Embryonic facial prominence (tissue), 1 donor: ENCODE results near the gene MRPL34.
"Not testable (repeated sequence)": the region's sequence is repeated elsewhere in the genome, so short reads cannot be mapped to it uniquely, and the experiment has no call there.

ENCODE experiments used
- DNase-seq: peaks from one replicate; pipeline ENCODE4 v3.0.0-alpha.2; 2016; ENCODE audit errors: extremely low spot score

Gene MRPL34

DNA sequence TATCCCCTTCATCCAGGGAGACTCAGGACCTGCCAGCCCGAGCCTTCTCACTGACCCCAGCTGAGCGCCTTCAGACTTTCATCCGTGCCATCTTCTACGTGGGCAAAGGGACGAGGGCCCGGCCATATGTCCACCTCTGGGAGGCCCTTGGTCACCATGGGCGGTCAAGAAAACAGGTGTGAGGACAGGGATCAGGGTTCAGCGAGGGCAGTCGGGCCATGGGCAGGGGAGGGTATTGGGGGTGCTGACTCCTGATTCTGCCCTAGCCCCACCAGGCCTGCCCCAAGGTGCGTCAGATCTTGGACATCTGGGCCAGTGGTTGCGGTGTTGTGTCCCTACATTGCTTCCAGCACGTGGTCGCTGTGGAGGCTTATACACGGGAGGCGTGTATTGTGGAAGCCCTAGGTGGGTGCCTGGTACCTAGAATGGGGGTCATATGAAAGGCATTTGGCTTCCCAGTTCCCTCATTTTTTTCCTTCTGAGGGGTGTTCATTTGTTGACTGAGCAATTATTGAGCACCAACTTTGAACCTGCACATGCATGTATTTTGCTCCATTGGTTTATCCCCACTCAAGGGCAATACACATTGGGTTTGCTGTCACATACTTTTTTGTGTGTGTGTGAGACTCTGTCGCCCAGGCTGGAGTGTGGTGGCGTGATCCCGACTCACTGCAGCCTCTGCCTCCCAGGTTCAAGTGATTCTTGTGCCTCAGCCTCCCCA is 20.1 kb upstream of the MRPL34 start:
- DNase-seq: no peak

DNA sequence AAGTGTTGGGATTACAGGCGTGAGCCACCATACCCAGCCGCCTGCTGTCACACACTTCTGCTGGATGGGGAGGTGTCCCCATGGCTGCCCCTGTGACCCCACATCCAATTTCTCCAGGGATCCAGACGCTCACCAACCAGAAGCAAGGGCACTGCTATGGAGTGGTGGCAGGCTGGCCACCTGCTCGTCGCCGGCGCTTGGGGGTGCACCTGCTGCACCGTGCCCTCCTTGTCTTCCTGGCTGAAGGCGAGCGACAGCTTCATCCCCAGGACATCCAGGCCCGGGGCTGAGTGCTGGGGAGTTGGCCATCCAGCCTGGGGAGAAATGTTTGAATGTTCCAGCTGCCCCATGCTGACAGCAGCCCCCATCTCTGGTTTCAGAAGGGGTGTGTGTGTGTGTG is 19.4 kb upstream of the MRPL34 start:
- no peak for DNase-seq

DNA sequence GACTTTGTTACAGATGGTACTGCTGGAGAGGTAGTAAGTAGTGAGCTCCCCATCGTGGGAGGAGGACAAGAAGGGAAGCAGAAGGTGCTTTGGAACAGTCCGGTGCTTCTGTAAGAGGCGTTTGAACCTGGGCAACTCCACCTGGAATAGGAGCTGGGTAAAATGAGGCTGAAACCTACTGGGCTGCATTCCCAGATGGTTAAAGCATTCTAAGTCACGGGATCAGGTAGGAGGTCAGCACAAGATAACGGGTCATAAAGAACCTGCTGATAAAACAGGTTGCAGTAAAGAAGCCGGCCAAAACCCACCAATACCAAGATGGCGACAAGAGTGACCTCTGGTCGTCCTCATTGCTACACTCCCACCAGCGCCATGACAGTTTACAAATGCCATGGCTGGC is 18.9 kb upstream of the MRPL34 start:
- no peak for DNase-seq

DNA sequence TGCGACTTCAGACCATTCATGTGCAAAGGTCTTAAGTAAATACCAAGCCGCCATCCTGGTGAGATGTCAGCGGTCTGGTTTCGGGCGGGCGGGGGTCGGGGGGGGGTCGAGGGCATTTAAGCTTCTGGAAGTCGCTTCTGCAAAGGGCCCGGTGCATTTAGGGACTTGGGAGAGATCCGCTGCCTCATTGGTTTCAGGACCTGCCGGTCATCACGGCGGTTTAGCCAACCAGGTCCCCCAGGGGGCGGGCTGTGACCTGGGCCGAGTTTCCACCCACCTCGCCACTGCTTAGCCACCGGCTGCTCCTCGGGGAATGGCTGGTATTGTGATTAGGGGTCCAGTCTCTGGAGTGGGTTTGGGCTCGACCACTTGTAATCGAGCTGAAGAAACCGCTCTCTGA is 16.2 kb upstream of the MRPL34 start:
- no peak for DNase-seq

DNA sequence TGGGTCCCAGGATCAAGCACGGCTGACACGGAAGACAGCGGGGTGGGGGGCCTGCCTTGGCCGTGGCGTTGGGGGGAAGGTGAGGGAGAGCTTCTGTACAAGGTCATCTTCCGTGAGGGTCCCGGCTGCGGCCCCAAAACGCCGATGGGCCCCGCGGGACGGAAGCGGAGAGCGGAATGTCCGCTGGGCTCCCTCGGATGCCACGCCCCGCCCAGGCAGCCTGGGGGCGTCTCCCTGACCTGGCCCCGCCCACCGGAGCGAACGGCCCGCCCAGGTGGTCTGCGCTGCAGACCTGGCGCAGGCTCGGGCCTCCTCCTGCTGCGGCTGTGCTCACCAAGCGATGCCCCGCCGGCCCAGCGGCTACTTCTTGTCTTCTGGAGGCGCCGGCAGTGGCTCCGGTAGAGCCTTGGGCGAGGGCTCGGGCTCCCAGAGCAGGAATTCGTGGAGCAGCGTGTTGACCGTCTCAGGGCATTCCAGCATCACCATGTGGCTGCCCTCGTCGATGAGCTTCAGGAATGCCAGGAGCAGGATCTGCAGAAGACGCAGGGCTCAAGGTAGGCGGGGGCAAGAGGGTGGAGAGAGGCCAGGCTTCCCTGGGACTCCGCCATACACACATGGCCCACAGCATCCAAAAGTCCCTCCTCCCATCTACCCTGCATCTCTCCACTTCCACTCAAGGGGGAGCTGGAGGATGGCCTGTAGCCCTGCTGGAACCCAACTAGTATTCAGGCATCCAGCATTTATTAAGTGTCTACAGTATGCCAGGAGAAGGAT is 13.2 kb upstream of the MRPL34 start:
- no peak for DNase-seq

DNA sequence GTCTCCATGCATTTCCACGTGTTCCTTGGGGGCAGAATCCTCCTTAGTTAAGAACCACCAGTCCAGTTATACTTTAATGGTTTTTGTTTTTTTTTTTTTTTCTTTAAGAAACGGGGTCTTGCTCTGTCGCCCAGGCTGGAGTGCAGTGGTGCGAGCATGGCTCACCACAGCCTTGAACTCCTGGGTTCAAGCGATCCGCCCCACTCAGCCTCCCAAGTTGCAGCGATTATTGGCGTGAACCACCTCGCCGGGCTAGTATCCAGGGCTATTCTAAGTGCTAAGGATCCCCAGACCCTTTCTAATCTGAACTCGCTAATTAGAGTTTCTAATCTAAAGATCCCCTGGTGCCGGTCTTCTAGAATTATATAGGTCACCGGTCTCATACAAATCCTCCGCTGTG is 12.1 kb upstream of the MRPL34 start:
- no peak for DNase-seq

DNA sequence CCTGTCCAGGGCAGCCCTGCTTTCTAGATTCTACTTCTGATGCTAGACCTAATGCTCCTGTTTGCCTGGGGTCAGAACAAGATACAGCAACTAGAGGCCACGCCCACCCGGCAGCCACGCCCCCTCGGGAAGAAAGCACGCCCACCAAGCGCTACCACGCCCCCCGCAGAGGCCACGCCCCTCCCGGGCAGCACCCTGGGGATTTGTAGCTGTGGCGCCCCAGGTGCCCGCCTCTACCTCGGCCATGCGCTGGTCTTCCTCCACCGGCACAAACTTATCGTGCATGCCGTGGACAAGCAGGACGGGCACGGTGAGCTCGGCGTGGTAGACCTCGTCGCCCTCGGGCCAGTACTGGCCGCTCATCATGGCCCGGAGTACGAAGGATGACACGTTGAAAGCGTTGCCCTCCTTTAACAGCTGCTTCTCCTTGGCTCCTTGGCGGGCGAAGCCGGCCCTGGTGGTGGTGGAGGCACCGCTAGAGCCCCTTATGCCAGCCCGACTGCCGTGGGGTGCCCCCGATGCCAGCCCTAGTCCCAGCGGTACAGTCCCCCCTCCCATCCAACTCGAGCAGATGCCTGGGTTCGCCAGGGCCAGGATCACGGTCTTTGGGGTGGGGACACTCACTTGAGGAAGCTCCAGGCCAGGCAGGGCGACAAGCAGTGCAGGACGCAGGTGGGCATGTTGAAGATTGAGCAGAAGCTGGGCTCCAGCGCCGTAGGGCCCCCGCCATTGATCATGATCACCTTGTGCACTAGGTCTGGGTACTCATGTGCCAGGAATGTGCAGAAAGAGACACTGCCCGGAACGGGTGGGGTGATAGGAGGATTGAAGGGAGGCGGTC is 11.4 kb upstream of the MRPL34 start:
- DNase-seq: no peak

DNA sequence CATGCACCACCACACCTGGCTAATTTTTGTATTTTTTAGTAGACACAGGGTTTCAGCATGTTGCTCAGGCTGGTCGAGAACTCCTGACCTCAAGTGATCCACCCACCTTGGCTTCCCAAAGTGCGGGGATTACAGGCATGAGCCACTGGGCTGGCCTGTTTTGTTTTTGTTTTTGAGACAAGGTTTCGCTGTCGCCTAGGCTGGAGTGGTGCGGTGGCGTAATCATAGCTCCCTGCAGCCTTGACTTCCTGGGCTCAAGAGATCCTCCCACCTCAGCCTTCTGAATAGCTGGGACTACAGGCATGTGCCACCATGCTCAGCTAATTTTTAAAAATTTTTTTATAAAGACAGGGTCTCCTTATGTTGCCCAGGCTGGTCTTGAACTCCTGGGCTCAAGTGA is 10.1 kb upstream of the MRPL34 start:
- DNase-seq: not testable (repeated sequence)

DNA sequence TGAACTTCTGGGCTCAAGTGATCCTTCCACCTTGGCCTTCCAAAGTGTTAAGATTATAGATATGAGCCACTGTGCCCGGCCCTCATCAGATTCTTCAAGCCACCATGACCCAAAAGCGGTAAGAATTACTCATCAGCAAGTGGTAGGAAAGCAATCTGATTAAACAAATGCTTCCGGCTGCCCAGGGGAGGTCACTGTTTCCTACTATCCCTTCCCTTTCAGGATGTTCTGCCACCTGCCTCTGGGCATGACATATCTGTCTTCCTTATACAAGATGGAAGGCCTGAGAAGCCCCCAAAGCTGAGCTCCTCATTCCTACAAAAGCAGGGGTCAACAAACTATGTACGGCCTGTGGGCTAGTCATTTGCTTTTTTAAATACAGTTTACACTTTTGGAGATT is 9.4 kb upstream of the MRPL34 start:
- DNase-seq: no peak

DNA sequence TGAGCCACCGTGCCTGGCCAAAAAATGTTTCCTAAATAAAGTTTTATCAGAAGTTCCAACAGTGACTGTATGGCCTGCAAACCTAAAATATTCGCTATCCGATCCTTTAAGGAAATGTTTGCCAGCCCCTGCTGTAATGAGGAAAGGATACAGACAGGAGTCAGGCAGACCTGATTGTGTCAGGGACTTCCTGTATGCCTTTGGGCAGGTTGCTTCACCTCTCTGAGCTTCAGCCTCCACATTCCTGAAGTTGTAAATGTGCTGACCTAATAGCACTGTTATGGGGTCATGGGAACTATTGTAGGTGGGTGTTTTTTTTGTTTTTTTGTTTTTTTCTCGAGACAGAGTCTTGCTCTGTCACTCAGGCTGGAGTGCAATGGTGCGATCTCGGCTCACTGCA is 8.7 kb upstream of the MRPL34 start:
- no peak for DNase-seq

DNA sequence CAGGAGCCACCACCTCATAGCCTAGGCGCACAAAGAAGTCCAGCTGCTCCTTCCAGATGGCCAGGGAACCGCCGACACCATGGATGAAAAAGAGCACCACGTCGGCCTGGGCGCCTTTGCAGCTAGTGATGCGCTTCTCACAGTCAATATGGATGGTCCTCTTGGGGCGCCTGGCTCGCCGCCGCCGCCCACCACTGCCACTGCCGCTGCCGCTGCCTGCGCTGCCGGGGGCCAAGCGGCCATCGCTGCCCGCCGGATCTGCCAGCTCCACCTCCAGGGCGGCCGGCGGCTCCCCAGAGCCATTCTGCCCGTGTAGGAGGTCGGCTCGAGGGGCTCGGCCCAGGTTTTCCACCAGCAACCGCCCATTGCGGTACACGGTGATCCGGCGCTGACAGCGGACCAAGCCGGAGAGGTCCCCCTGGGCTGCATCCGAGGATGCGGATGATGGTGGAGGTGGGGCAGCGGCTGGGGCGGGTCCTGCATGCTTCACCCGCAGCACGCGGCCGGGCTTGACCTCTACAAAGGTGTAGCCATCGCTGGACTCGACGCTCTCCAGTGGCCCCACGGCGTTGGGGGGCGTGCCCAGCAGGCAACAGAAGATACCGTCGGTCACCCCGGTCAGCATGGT is 4.6 kb upstream of the MRPL34 start:
- DNase-seq: no peak

DNA sequence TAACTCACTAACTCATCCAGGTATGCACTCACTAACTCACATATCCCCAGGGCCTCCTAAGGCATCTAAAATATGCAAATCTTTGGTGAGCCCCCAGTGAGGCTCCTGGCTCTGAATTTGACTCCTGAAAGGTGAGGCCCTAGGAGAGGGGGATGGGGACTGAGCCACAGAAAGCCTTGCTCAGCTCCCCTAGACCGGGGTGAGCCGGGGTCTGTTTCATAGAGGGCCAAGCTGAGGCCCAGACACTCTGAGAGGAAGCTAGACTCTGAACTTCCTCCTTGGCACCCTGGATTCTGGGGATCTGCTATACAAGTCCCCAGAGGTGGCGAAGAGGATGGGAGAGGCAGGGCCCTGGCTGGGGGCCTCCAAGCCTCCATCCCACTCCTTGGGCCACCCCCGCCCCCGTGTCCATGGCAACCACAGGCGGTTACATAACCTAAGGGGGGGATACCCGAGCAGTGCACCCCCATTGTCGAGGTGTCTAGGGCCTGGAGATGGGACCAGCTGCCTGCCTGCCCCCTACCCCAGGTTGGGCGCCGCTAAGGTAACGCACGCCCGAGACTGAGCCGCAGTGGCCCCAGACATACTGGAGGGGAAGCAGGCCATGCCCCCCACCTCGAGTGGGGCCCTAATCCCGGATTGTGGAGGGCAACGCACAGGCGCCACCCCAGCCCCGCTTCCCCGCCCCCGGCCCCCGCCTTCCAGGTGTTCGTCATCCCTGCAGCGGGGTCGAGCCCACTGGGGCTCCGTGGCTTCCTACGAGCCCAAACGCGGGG is 3.1 kb upstream of the MRPL34 start:
- no peak for DNase-seq

DNA sequence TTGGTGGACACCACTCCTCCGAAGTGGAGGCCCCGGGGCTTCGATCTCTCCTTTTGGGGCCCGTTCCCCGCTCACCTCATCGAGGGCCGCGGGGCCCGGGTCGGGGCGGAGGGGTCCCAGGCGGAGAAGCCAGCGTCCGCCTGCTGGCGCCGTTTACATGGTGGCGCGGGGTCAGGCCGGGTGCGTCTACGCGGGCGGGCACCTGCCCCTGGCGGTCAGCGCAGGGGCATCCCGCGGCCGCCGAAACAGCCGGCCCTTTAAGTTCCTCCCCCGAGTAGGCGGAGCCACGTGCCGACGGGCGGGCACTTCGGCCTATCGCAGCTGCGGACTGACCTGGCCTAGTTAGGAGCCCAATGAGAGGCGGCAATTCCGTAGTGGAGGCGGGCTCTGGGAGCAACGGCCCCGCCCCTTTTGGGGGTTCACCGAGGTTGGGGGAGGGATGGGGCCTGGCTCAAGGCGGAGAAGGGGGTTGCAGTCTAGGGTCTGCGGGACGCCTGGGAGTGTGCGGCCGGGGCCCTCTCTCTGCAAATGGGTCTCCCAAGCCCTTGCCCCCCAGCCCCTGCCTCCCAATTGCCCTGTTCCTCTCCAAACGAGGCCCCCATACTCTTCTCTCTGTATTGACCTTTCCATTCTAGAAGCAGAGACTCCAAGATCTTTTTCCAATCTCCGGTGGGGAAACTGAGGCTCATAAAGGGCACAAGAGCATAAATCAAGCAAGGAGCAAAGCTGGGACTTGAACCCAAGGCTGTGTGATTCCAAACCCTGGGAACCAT is 2.3 kb upstream of the MRPL34 start, which contains the start of gene ABHD8:
Gene ABHD8, minus strand, starts transcription at position 259 of the 773 bp plus-strand sequence. CDS start 1,809 bp downstream, outside the sequence.
- peak; percentile 86 for DNase-seq

DNA sequence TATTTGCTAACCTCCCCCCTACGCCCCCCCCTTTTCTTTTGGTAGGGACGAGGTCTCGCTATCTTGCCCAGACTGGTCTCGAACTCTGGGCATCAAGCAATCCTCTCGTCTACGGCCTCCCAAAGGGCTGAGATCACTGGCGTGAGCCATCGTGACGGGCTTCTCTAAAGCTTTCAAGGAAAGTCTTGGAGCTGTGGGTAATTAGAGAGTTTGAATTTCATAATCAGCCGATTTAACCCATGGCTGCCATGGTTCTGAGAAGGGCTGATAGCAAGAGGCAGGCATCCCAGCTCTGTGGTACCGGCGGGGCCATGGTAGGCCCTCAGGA is 1.8 kb upstream of the MRPL34 start:
- no peak for DNase-seq

DNA sequence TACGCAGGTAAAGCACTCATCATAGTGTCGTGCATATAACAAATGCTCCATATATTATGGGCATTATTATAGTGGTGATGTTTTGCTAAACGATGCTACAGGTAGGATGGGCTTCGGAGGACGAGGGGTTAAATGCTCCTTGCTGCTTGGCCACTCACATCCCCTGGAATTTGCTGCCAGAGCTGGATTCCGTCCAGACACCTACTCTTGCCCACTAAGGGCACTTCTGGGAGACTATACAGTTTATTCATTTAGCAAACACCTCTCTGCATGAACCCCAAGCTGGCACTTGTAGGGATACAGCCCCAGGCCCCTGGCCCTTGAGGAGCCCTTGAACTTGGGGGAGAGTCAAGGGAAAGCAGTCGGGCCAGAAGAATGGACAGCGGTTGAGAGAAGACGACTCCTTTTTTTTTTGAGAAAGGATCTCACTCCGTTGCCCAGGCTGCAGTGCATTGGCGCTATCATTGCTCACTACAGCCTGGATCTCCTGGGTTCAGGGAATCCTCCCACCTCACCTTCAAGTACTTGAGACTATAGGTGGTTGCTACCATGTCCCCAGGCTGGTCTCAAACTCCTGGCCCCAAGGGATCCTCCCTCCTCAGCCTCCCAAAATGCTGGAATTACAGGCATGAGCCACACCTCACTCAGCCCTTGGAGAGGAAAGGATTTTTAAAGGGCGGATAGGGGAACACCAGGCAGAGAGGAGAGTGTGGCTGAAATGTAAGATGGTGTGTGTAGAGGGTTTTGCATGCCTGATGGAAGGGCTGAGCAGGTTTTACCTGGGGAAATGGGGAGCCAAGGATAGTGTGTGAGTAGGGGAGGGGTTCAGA is 1.1 kb upstream of the MRPL34 start:
- DNase-seq: no peak

DNA sequence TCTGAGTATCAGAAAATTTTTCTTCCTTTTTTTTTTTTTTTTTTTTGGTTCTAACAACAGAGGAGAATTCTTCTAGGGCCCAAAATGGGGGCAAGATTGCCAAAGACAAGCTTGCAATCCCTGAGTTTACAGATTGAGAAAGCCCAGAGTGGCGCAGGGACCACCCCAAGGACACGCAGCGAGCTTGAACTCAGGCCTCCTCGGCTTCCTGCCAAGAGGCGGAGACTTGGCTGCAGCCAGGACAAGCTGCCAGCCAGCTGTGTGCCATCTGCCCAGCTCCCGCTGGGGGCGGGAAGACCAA is 506 bp upstream of the MRPL34 start:
- no peak for DNase-seq

DNA sequence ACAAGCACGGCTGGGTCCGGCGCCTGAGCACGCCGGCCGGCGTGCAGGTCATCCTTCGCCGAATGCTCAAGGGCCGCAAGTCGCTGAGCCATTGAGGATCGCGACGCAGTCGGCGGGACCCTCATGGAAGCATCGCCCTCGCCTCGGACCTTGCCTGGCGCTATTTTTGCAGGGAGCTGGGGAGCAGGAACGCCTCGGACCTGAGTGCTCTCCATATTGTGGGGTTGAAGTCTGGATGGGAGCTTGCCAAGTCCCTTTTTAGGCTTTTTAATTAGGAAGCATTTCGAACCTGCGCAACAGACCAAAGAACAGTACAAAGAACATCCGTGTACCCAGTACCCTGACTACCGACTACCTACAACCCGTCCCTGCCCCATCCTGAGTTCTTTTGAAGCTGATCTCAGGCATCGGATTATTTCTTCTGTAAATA is 628 bp downstream of the MRPL34 start:
- DNase-seq: no peak

DNA sequence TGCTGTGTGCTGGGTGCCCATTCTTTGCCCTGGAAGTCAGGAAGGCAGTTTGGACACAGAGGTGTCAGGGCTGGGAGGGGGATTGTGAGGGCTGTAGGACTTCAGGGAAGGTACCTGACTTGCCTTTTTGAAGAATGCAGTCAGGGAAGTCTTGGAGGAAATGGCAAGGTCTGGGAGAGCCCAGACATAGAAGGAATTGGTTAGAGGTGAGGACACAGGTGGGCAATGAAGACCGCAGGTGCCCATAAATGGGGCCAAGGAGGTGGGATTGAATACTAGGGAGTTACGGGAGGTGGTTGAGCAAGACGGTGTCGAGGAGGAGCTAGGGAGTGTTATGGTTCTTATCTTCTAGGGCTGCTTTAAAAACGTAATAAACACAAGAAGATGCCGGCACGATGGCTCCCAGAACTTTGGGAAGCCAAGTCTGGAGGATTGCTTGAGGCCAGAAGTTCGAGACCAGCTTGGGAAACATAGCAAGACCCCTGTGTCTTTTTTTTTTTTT is 2.3 kb downstream of the MRPL34 start:
- DNase-seq: no peak

DNA sequence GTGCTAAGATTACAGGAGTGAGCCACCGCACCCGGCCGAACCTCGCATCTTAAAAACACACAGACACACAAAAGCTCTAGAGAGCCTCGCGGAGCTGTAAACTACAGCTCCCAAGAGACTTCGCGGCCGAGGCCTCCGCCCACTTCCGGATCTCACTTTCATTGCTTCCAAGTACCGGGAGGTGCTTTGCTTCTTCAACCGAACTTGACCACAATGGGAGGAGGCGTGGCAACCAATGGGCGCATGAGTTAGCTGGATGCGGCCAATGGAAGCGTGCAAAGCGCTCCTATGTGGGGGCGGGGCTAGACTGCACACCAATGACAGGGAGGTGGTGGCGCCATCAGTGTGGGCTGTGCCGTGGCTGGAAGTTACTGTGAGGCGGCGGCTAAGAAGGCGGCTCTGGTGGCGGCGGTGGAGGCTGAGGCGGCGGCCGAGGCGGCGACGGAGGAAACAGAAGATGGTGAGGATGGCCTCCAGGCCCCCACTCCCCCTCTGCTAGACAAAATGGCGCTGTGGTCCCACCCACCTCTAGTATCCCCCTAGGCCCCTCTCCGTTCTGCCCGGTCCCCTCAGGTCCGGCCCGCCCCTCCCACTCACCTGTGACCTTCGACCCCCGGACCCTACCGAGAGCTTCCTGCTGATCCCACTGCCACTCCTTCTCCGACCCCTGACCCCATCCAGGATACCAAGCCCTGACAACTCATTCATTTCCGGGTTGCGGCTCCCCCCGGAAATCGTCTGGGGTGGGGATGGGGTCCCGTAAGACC is 3.7 kb downstream of the MRPL34 start, which contains the start of gene DDA1:
Gene DDA1, plus strand, starts transcription at position 366 of the 767 bp plus-strand sequence. Its CDS starts 92 bp downstream, at position 458.
- peak; percentile 99 for DNase-seq
